GM23248 (cell line): ENCODE data around the gene DCAF6. TPM values are rescaled to one million over a fixed set of nuclear protein-coding genes. Genes with fewer than 3 reads are reported as not detected.

Source experiments
- DNase-seq: peaks from one replicate; pipeline ENCODE4 v3.0.0-alpha.2; 2015
- H2AFZ ChIP-seq: fragments of 200-600 bp; sonication (generic); 2 replicates; pipeline ENCODE4 v1.6.1; 2016; ENCODE audit warnings: antibody characterized with exemption
- H3F3A ChIP-seq: fragments of 200-600 bp; sonication (generic); 2 replicates; pipeline ENCODE4 v1.6.1; 2016; ENCODE audit warnings: mild to moderate bottlenecking, antibody characterized with exemption, mixed run types; ENCODE audit not compliant: insufficient read depth
- H3K27ac ChIP-seq: fragments of 200-600 bp; sonication (generic); 2 replicates; pipeline ENCODE4 v1.5.1; 2016; ENCODE audit warnings: mild to moderate bottlenecking
- H3K27me3 ChIP-seq: fragments of 200-600 bp; sonication (generic); replicated peaks from 2 replicates; pipeline ENCODE4 v1.6.1; 2016; ENCODE audit warnings: mild to moderate bottlenecking; ENCODE audit not compliant: insufficient read depth
- H3K36me3 ChIP-seq: fragments of 200-600 bp; sonication (generic); 2 replicates; pipeline ENCODE4 v1.6.1; 2016; ENCODE audit warnings: low read depth, mild to moderate bottlenecking
- H3K4me1 ChIP-seq: fragments of 200-600 bp; sonication (generic); 2 replicates; pipeline ENCODE4 v1.6.1; 2016; ENCODE audit warnings: mild to moderate bottlenecking; ENCODE audit not compliant: insufficient read depth
- H3K4me2 ChIP-seq: fragments of 200-600 bp; sonication (generic); one replicate; pipeline ENCODE4 v1.6.1; 2016; ENCODE audit warnings: mild to moderate bottlenecking; ENCODE audit not compliant: unreplicated experiment
- H3K4me3 ChIP-seq: fragments of 200-600 bp; sonication (generic); 2 replicates; pipeline ENCODE4 v1.5.1; 2016; ENCODE audit warnings: mild to moderate bottlenecking
- H3K79me2 ChIP-seq: fragments of 200-600 bp; sonication (generic); 2 replicates; pipeline ENCODE4 v1.6.1; 2016; ENCODE audit warnings: mild to moderate bottlenecking; ENCODE audit not compliant: insufficient read depth
- H3K9ac ChIP-seq: fragments of 200-600 bp; sonication (generic); 2 replicates; pipeline ENCODE4 v1.6.1; 2016; ENCODE audit warnings: mild to moderate bottlenecking
- H3K9me2 ChIP-seq: fragments of 200-600 bp; sonication (generic); 2 replicates; pipeline ENCODE4 v1.6.1; 2016; ENCODE audit warnings: mixed run types, mild to moderate bottlenecking, moderate library complexity; ENCODE audit not compliant: insufficient read depth
- H3K9me3 ChIP-seq: fragments of 200-600 bp; sonication (generic); one replicate; pipeline ENCODE4 v1.6.1; 2017; ENCODE audit warnings: low read depth
- H4K20me1 ChIP-seq: fragments of 200-600 bp; sonication (generic); 2 replicates; pipeline ENCODE4 v1.6.0; 2016; ENCODE audit not compliant: insufficient read depth
- EZH2 ChIP-seq: fragments of 200-600 bp; sonication (generic); IDR thresholded peaks from 2 replicates; pipeline ENCODE4 v1.6.1; 2018; ENCODE audit warnings: antibody characterized with exemption, mild to moderate bottlenecking; ENCODE audit not compliant: insufficient read depth, poor library complexity, severe bottlenecking
- EZH2phosphoT487 ChIP-seq: fragments of 200-600 bp; sonication (generic); IDR thresholded peaks from 2 replicates; pipeline ENCODE4 v1.6.1; 2018; ENCODE audit warnings: antibody characterized with exemption, moderate library complexity, mild to moderate bottlenecking, low read depth; ENCODE audit not compliant: insufficient read depth
- WGBS, 2 experiments: methylation state at CpG; one replicate each; pipeline ENCODE4 v1.1.6; 2015 to 2017; ENCODE audit warnings: low lambda C conversion rate in 2 of 2, low coverage in 1 of 2; ENCODE audit errors: missing lambda C conversion rate in 2 of 2; 5-methylcytosine and 5-hydroxymethylcytosine counted together
- in situ Hi-C: fragments of 300-500 bp; cut with MboI; formaldehyde crosslinking; loops from 2 replicates; pipeline ENCODE4 v1.15.0; 2020
- polyA plus RNA-seq: library from polyadenylated mRNA; unstranded; fragments of >200 nt; fragmentation: Nextera tagmentation; extraction: Ambion mirVana; gene quantifications from 2 replicates; pipeline ENCODE4 v1.2.1, GENCODE V29; 2016
- total RNA-seq: library from RNA; depleted of rRNA; stranded (reverse); fragments of >200 nt; shearing (Covaris generic); gene quantifications from 2 replicates; pipeline ENCODE4 v1.2.3, GENCODE V29; 2014

DCAF6 gene
- total and polyA plus RNA-seq, 2 experiments from 2014 or later, result 63.4 to 99.6 TPM

DNA sequence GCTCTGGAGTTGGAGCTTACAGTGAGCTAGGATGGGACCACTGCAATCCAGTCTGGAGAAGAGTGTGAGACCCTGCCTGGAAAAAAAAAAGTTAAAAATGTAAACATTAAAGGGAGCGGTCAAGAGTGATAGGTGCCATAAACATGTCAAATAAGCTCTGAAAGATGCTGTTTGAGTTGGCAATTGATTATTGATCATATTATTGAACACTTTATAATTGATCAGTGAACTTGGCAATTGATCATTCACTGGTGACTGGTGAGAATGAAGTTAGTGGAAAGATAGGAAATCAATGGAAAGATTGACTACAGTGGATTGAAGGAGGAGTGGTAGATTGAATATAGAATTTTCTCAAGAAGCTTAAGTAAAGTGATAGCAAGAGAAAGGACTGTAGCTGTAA, 64.7 kb downstream of the DCAF6 start:
- Histone ChIP-seq H3K79me2 (peaks cover 35% of the 10 kb centered on the region), H3K9me2 (no peaks in the 10 kb centered on the region), H4K20me1 (no peaks in the 10 kb centered on the region), H2AFZ (no peak overlapping the region), H3K27me3 (no peaks in the 10 kb centered on the region), H3F3A (peaks cover 17% of the 10 kb centered on the region; the same call in 1 of the 2 replicates), H3K9ac (no peak overlapping the region), H3K4me3 (no peak overlapping the region), H3K36me3 (peaks cover 45% of the 10 kb centered on the region), H3K4me1 (no peaks in the 10 kb centered on the region), H3K9me3 (no peaks in the 10 kb centered on the region), H3K27ac (no peak overlapping the region), H3K4me2 (no peak overlapping the region)
- in situ Hi-C loops, result no loop called here
- TF ChIP-seq EZH2phosphoT487, result no peak
- TF ChIP-seq EZH2, result no peak
- no peak for DNase-seq
- 97 to 100% methylated on average over 1 of the region's 1 CpG for WGBS, 2 experiments

DNA sequence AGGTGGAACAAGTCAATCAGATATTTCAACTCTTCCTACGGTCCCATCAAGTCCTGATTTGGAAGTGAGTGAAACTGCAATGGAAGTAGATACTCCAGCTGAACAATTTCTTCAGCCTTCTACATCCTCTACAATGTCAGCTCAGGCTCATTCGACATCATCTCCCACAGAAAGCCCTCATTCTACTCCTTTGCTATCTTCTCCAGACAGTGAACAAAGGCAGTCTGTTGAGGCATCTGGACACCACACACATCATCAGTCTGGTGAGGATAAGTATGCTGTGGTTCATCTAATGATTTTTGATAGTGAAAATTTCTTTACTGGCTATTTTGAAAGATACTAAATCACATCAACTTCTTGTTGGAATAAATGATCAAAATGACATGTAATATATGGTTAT, 68.0 kb downstream of the DCAF6 start:
- H3K4me3 ChIP-seq, result no peak overlapping the region
- no peak overlapping the region for H3K9ac ChIP-seq
- H3K27ac ChIP-seq, result no peak overlapping the region
- H3K9me2 ChIP-seq, result no peaks in the 10 kb centered on the region
- H3K79me2 ChIP-seq, result peaks cover 26% of the 10 kb centered on the region
- in situ Hi-C loops, result no loop called here
- no peaks in the 10 kb centered on the region for H4K20me1 ChIP-seq
- H3K27me3 ChIP-seq, result no peaks in the 10 kb centered on the region
- TF ChIP-seq EZH2 (no peak), EZH2phosphoT487 (no peak)
- H2AFZ ChIP-seq, result no peak overlapping the region
- WGBS, 2 experiments, result 34 to 40% methylated on average over 2 of the region's 2 CpGs
- H3K4me2 ChIP-seq, result no peak overlapping the region
- peaks cover 24% of the 10 kb centered on the region; the same call in 1 of the 2 replicates for H3F3A ChIP-seq
- DNase-seq, result no peak
- H3K9me3 ChIP-seq, result no peaks in the 10 kb centered on the region
- peaks cover 44% of the 10 kb centered on the region for H3K36me3 ChIP-seq
- no peaks in the 10 kb centered on the region for H3K4me1 ChIP-seq

DNA sequence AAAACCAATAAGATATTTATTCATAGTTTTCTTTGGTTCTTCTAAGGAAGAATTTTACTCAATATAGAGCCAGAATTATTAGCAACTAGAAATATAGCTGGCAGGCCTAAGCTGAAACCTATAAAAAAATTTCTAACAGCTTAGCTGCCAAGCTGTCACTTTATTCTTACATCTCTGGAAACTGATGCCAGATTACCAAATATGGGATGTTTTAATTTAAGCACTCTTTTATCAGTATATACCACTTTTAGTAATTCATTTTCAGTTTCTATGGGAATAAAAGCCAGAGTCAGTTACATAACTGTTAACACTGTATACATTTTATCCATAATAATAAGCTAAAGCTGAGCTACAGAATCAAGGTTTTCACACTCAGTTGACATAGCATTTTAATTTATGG, 69.0 kb downstream of the DCAF6 start:
- Histone ChIP-seq H3K9ac (no peak overlapping the region), H3K9me3 (no peaks in the 10 kb centered on the region), H3K9me2 (no peaks in the 10 kb centered on the region; the same call in 1 of the 2 replicates), H3F3A (peaks cover 24% of the 10 kb centered on the region; the same call in 1 of the 2 replicates), H2AFZ (no peak overlapping the region), H3K36me3 (peaks cover 53% of the 10 kb centered on the region), H4K20me1 (no peaks in the 10 kb centered on the region), H3K79me2 (peaks cover 17% of the 10 kb centered on the region), H3K27ac (no peak overlapping the region), H3K4me2 (no peak overlapping the region), H3K4me1 (no peaks in the 10 kb centered on the region), H3K4me3 (no peak overlapping the region), H3K27me3 (no peaks in the 10 kb centered on the region)
- TF ChIP-seq EZH2phosphoT487 (no peak), EZH2 (no peak)
- in situ Hi-C loops, result no loop called here
- no peak for DNase-seq

DNA sequence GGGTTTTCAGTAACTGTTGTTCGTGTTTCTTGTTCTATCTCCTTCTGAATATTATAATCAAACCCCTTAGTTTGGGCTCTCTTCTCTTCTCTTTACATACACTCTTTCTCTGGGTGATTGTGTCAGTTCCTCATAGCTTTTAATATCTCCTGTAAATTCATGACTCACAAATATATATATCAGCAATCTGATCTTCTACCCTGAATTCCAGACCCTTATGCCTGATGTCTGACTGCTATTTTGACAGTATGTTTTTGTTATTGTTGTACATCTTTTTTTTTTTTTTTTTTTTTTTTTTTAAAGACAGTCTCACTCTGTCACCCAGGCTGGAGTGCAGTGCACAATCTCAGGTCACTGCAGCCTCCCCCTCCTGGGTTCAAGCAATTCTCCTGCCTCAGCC, 71.2 kb downstream of the DCAF6 start:
- DNase-seq, result no peak
- H3K4me2 ChIP-seq, result no peak overlapping the region
- H3K27ac ChIP-seq, result no peak overlapping the region
- WGBS, 2 experiments, result 89 to 100% methylated on average over 1 of the region's 1 CpG
- H2AFZ ChIP-seq, result no peak overlapping the region
- H3F3A ChIP-seq, result peaks cover 24% of the 10 kb centered on the region; the same call in 1 of the 2 replicates
- in situ Hi-C loops, result no loop called here
- H4K20me1 ChIP-seq, result no peaks in the 10 kb centered on the region
- no peak overlapping the region for H3K9ac ChIP-seq
- no peaks in the 10 kb centered on the region for H3K9me3 ChIP-seq
- H3K9me2 ChIP-seq, result no peaks in the 10 kb centered on the region; the same call in 1 of the 2 replicates
- H3K79me2 ChIP-seq, result peaks cover 20% of the 10 kb centered on the region; the same call in 1 of the 2 replicates
- no peaks in the 10 kb centered on the region for H3K27me3 ChIP-seq
- no peak for TF ChIP-seq EZH2
- TF ChIP-seq EZH2phosphoT487, result no peak
- no peak overlapping the region for H3K4me3 ChIP-seq
- peaks cover 63% of the 10 kb centered on the region for H3K36me3 ChIP-seq
- H3K4me1 ChIP-seq, result peaks cover 9% of the 10 kb centered on the region

DNA sequence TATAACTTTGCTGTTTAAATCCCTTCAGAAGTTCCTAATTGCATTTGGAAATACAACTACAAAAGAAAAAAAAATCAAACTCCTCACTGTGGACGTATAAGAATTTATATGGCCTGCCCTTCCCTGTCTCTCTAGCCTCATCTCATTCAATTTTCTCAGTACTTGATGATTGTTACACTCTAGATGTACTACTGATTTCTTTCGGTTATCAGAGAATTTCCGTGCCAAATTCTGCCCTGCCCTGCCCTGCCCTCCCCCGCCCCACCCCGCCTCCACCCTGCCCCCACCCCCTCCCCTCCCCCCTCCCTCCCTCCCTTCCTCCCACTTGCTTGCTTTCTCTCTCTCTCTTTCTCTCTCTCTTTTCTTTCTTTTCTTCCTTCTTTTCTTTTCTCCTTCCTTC, 72.1 kb downstream of the DCAF6 start:
- H3K4me3 ChIP-seq, result no peak overlapping the region

More for the DNA sequence above, 72.1 kb downstream of the DCAF6 start:
- no peaks in the 10 kb centered on the region for H3K27me3 ChIP-seq
- no peak overlapping the region for H3K9ac ChIP-seq
- WGBS, 2 experiments, result 72 to 90% methylated on average over 2 to 5 of the region's 5 CpGs
- H3K79me2 ChIP-seq, result peaks cover 24% of the 10 kb centered on the region; the same call in 1 of the 2 replicates
- H4K20me1 ChIP-seq, result no peaks in the 10 kb centered on the region
- H3K9me3 ChIP-seq, result no peaks in the 10 kb centered on the region
- H3K36me3 ChIP-seq, result peaks cover 66% of the 10 kb centered on the region
- no peak for TF ChIP-seq EZH2phosphoT487
- TF ChIP-seq EZH2, result no peak
- no peak overlapping the region for H3K4me2 ChIP-seq
- H3K9me2 ChIP-seq, result no peaks in the 10 kb centered on the region; the same call in 1 of the 2 replicates
- in situ Hi-C loops, result no loop called here
- DNase-seq, result no peak
- H3K4me1 ChIP-seq, result peaks cover 9% of the 10 kb centered on the region
- no peak overlapping the region for H2AFZ ChIP-seq
- no peak overlapping the region for H3K27ac ChIP-seq
- peaks cover 24% of the 10 kb centered on the region; the same call in 1 of the 2 replicates for H3F3A ChIP-seq
